Measurements from ENCODE around the gene CHAC1. TPM values are rescaled to one million over a fixed set of nuclear protein-coding genes. Genes with fewer than 3 reads are reported as not detected.

CHAC1 gene
- total RNA-seq, 1 donor from 2014 or later, result 77.6 TPM

- TF ChIP-seq CTCF (IDR thresholded peaks at IDR 0.05), result no peak
- Mint-ChIP-seq H3K9me3 (ENCODE audit: low read depth) (no peaks in the 10 kb centered on the region), H3K4me3 (ENCODE audit: unreplicated experiment) (peak overlapping the region; percentile 75), H3K36me3 (ENCODE audit: low read depth) (no peaks in the 10 kb centered on the region), H3K27me3 (ENCODE audit: low read depth) (peaks cover 34% of the 10 kb centered on the region), H3K4me1 (ENCODE audit: low read depth) (peaks cover 36% of the 10 kb centered on the region), H3K27ac (ENCODE audit: unreplicated experiment) (no peak overlapping the region)
- DNase-seq (ENCODE audit: low spot score), result no peak
Measured at GRCh38 chr15:40927873-40928806, 25.1 kb upstream of the CHAC1 start.

GRCh38 chr15:40928821-40929659 is 24.2 kb upstream of the CHAC1 start, which contains the start of gene DLL4:
Gene DLL4 (plus strand): TSS chr15:40929340. CDS start chr15:40929669, 329 bp downstream.
- Mint-ChIP-seq H3K9me3 (ENCODE audit: low read depth) (no peaks in the 10 kb centered on the region), H3K27me3 (ENCODE audit: low read depth) (peaks cover 34% of the 10 kb centered on the region), H3K4me1 (ENCODE audit: low read depth) (peaks cover 36% of the 10 kb centered on the region), H3K27ac (ENCODE audit: unreplicated experiment) (no peak within 1 kb of the TSS), H3K36me3 (ENCODE audit: low read depth) (no peaks in the 10 kb centered on the region), H3K4me3 (ENCODE audit: unreplicated experiment) (peak within 1 kb of the TSS; percentile 75)
- no peak for TF ChIP-seq CTCF (IDR thresholded peaks at IDR 0.05)
- no peak for DNase-seq (ENCODE audit: low spot score)

GRCh38 chr15:40929660-40930429 is 23.4 kb upstream of the CHAC1 start:
- H3K36me3 Mint-ChIP-seq (ENCODE audit: low read depth), result no peaks in the 10 kb centered on the region
- peak; percentile 93 for DNase-seq (ENCODE audit: low spot score)
- H3K9me3 Mint-ChIP-seq (ENCODE audit: low read depth), result no peaks in the 10 kb centered on the region
- H3K4me1 Mint-ChIP-seq (ENCODE audit: low read depth), result peaks cover 36% of the 10 kb centered on the region
- H3K27ac Mint-ChIP-seq (ENCODE audit: unreplicated experiment), result no peak overlapping the region
- H3K27me3 Mint-ChIP-seq (ENCODE audit: low read depth), result peaks cover 34% of the 10 kb centered on the region
- H3K4me3 Mint-ChIP-seq (ENCODE audit: unreplicated experiment), result peak overlapping the region; percentile 75
- no peak for TF ChIP-seq CTCF (IDR thresholded peaks at IDR 0.05)

GRCh38 chr15:40930430-40931299 is 22.6 kb upstream of the CHAC1 start:
- Mint-ChIP-seq H3K36me3 (ENCODE audit: low read depth) (no peaks in the 10 kb centered on the region), H3K4me1 (ENCODE audit: low read depth) (peaks cover 36% of the 10 kb centered on the region), H3K27ac (ENCODE audit: unreplicated experiment) (no peak overlapping the region), H3K9me3 (ENCODE audit: low read depth) (no peaks in the 10 kb centered on the region), H3K4me3 (ENCODE audit: unreplicated experiment) (peak overlapping the region; percentile 75), H3K27me3 (ENCODE audit: low read depth) (peaks cover 31% of the 10 kb centered on the region)
- DNase-seq (ENCODE audit: low spot score), result no peak
- peak; percentile 76 for TF ChIP-seq CTCF (IDR thresholded peaks at IDR 0.05)
